CD8-positive, alpha-beta memory T cell (primary cell): ENCODE measurements around the gene SPTBN4. TPM values are rescaled to one million over a fixed set of nuclear protein-coding genes. Genes with fewer than 3 reads are reported as not detected.

Source experiments
- CTCF ChIA-PET: fragments of 350-600 bp; sonication (Branson Sonifier 250); formaldehyde crosslinking; loops from one replicate; lab custom pipeline; 2021; ENCODE audit warnings: antibody characterized with exemption; lab: Charles Lee
- POLR2A ChIA-PET: fragments of 350-600 bp; sonication (Branson Sonifier 250); formaldehyde crosslinking; loops from one replicate; lab custom pipeline; 2021; ENCODE audit warnings: antibody characterized with exemption; lab: Charles Lee
- DNase-seq, 5 donors: peaks; one replicate each; pipeline versions ENCODE4 v3.0.0 to v3.0.0-alpha.2; 2020 to 2022; ENCODE audit warnings: mixed read lengths in 1 of 5
- H3K27ac ChIP-seq: one replicate; pipeline ENCODE4 v1.7.0; 2013; ENCODE audit warnings: low read depth, mild to moderate bottlenecking, low read length, moderate library complexity
- H3K27me3 ChIP-seq: 2 replicates; pipeline ENCODE4 v1.7.0; 2013; ENCODE audit warnings: low read length, mild to moderate bottlenecking; ENCODE audit not compliant: insufficient read depth, poor library complexity, severe bottlenecking
- H3K36me3 ChIP-seq: 2 replicates; pipeline ENCODE4 v1.7.0; 2013; ENCODE audit warnings: mild to moderate bottlenecking, low read length, moderate library complexity; ENCODE audit not compliant: insufficient read depth
- H3K4me1 ChIP-seq: 2 replicates; pipeline ENCODE4 v1.7.0; 2013; ENCODE audit warnings: mild to moderate bottlenecking, low read length, moderate library complexity; ENCODE audit not compliant: insufficient read depth
- H3K4me3 ChIP-seq: 2 replicates; pipeline ENCODE4 v1.7.0; 2013; ENCODE audit warnings: mild to moderate bottlenecking, low read length
- H3K9me3 ChIP-seq: 2 replicates; pipeline ENCODE4 v1.7.0; 2013; ENCODE audit warnings: mild to moderate bottlenecking, low read length
- H3K27ac Mint-ChIP-seq, 8 donors: one replicate each; pipeline ENCODE4 v1.8.0; 2020 to 2021; ENCODE audit warnings: mixed read lengths in 8 of 8, mild to moderate bottlenecking in 6 of 8, inconsistent platforms in 3 of 8, moderate library complexity in 3 of 8
- H3K27me3 Mint-ChIP-seq, 2 donors: one replicate each; pipeline ENCODE4 v1.8.0; 2020 to 2021; ENCODE audit warnings: mixed read lengths in 2 of 2, mild to moderate bottlenecking in 1 of 2, moderate library complexity in 1 of 2
- H3K36me3 Mint-ChIP-seq, 3 donors: one replicate each; pipeline ENCODE4 v1.8.0; 2020 to 2021; ENCODE audit warnings: mixed read lengths in 3 of 3, inconsistent platforms in 1 of 3, mild to moderate bottlenecking in 1 of 3
- H3K4me1 Mint-ChIP-seq, 3 donors: one replicate each; pipeline ENCODE4 v1.8.0; 2020 to 2021; ENCODE audit warnings: mixed read lengths in 3 of 3, inconsistent platforms in 1 of 3, mild to moderate bottlenecking in 1 of 3
- H3K4me3 Mint-ChIP-seq, 7 donors: one replicate each; pipeline ENCODE4 v1.8.0; 2020 to 2021; ENCODE audit warnings: mixed read lengths in 7 of 7, mild to moderate bottlenecking in 6 of 7, moderate library complexity in 4 of 7, inconsistent platforms in 2 of 7
- H3K9me3 Mint-ChIP-seq, 5 donors: one replicate each; pipeline ENCODE4 v1.8.0; 2020 to 2022; ENCODE audit warnings: mixed read lengths in 5 of 5, mild to moderate bottlenecking in 3 of 5, moderate library complexity in 2 of 5, inconsistent platforms in 1 of 5
- polyA plus RNA-seq: library from polyadenylated mRNA; unstranded; fragments of 300-500 nt; fragmentation: Illumina TruSeq; gene quantifications from one replicate; pipeline ENCODE4 v1.2.3, GENCODE V29; 2021
- total RNA-seq, 2 experiments: library from RNA; stranded (reverse); gene quantifications; one replicate each; pipeline ENCODE4 v1.2.3, GENCODE V29; 2021

Gene SPTBN4
- total and polyA plus RNA-seq, 3 experiments from 2014 or later: 0.49 to 1.2 TPM; not detected in 1

DNA sequence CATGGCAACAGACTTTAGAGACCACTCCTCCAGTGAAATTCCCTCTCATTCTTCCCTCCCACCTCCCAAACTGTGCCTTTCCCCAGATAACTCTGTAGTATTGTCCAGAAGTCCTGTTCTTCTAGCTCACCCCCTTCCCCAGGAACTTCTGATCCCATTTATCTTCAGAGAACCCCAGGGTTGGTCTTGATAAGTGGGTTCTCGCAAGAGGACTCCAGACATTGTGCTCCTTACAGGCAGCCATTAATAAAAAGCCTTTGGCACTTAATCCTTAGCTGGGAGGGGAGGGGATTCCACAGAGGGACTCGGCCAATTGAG is 136.2 kb downstream of the SPTBN4 start:
- Histone ChIP-seq H3K4me3 (peak overlapping the region; percentile 37), H3K9me3 (no peaks in the 10 kb centered on the region), H3K27ac (peak overlapping the region; percentile 73), H3K36me3 (no peaks in the 10 kb centered on the region), H3K27me3 (peaks cover 33% of the 10 kb centered on the region), H3K4me1 (peaks cover 74% of the 10 kb centered on the region)
- ChIA-PET POLR2A (interaction anchor here (0.5 to 3.0 kb wide), 5 partner anchors 12 to 661 kb away, joined by 3 to 26 read pairs (median 3); partner anchors contain the start of gene HNRNPUL1), CTCF (interaction anchor here (0.8 to 10.1 kb wide), 11 partner anchors 9 to 298 kb away, joined by 3 to 98 read pairs (median 4); no protein-coding TSS in a partner anchor)
- DNase-seq: no peak
- Mint-ChIP-seq H3K4me1 (peaks cover 55 to 92% (median 67%) of the 10 kb centered on the region in 3 donors), H3K9me3 (no peaks in the 10 kb centered on the region), H3K36me3 (peaks cover 0 to 3% (median 0%) of the 10 kb centered on the region in 3 donors), H3K4me3 (peak overlapping the region; percentile 15 to 95 (median 67)), H3K27ac (peak overlapping the region in 4 of 8 donors; percentile 50 to 95 (median 82)), H3K27me3 (peaks cover 29 to 30% of the 10 kb centered on the region in 2 donors)

DNA sequence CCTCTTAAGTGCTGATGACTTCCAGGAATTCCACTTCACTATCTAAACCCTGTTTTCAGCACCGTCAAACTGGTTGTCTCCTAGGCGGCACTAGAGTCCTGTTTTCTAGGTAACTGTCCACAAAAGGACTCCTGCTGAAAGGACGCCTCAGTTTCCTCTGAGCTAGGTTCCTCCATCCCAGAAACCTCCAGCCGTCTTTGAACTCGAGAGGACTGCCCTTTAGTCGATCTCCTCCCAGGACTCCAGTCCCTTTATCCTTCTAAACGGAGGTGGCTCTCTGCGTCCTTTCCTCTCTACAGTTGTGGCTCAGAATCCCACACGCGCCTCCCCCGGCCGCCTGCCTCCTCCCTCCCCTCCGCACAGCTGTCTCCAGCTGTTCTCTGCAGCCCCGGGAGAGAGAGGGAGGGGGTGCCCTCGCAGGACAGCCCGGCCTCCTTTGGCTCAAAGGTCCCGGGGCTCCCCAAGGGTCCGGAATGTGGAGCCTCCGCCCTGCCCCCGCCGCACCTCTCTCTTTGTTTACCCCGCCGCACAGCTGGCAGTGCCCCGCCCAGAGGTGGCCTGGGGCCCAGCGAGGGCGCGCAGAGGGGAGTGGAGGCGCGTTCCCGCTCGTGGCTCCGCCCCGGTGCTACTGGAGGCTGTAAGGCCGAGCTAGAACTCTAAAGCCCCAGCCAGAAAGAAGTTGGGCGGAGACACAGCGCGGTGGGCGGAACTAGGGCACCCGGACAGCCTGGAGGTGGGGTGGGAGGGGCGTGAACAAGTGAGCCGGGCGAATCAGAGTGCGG is 136.8 kb downstream of the SPTBN4 start:
- Mint-ChIP-seq H3K36me3 (peaks cover 0 to 3% (median 0%) of the 10 kb centered on the region in 3 donors), H3K27me3 (peaks cover 26 to 27% of the 10 kb centered on the region in 2 donors), H3K4me1 (peaks cover 54 to 90% (median 66%) of the 10 kb centered on the region in 3 donors), H3K4me3 (peak overlapping the region; percentile 87 to 95 (median 88)), H3K9me3 (no peaks in the 10 kb centered on the region), H3K27ac (peak overlapping the region; percentile 63 to 99 (median 95))
- Histone ChIP-seq H3K4me3 (peak overlapping the region; percentile 80), H3K36me3 (no peaks in the 10 kb centered on the region), H3K9me3 (no peaks in the 10 kb centered on the region), H3K27ac (peak overlapping the region; percentile 73), H3K4me1 (peaks cover 74% of the 10 kb centered on the region), H3K27me3 (peaks cover 28% of the 10 kb centered on the region)
- peak; percentile 90 to 97 (median 97) for DNase-seq
- ChIA-PET CTCF (interaction anchor here (0.8 to 10.1 kb wide), 16 partner anchors 10 to 298 kb away, joined by 3 to 98 read pairs (median 4); partner anchors contain the start of genes BLVRB, RAB4B and SERTAD1), POLR2A (interaction anchor here (0.6 to 3.0 kb wide), 6 partner anchors 11 to 660 kb away, joined by 3 to 26 read pairs (median 4); partner anchors contain the start of genes HNRNPUL1, SERTAD1 and SERTAD3)

DNA sequence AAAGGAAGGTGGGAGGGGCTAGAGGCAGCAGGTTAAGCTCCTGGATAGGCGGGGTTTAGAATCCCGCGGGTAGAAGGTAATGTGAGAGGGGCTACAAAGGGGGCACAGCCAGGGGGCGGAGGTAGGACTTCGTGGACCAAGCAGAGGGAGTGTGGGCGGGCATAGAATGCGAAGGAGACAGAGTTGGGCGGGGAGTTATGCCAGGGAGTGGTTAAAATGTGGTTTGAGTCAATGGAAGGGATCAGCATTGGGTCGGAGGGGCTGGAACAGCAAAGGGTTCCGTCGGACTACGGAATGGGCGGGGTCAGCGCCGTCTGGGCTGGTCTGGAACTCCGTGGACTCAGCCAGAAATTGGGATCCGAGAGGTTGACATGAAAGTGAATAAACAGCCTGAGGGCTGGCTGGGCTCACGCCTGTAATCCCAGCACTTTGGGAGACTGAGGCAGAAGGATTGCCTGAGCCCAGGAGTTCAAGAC is 137.4 kb downstream of the SPTBN4 start:
- Mint-ChIP-seq H3K27ac (peak overlapping the region; percentile 63 to 99 (median 96)), H3K27me3 (peaks cover 20% of the 10 kb centered on the region in 2 donors), H3K4me3 (peak overlapping the region; percentile 87 to 95 (median 88)), H3K36me3 (peaks cover 0 to 3% (median 0%) of the 10 kb centered on the region in 3 donors), H3K9me3 (no peaks in the 10 kb centered on the region), H3K4me1 (peaks cover 54 to 90% (median 66%) of the 10 kb centered on the region in 3 donors)
- Histone ChIP-seq H3K27ac (no peak overlapping the region), H3K4me3 (peak overlapping the region; percentile 80), H3K9me3 (no peaks in the 10 kb centered on the region), H3K36me3 (no peaks in the 10 kb centered on the region), H3K4me1 (peaks cover 74% of the 10 kb centered on the region), H3K27me3 (peaks cover 22% of the 10 kb centered on the region)
- ChIA-PET POLR2A (interaction anchor here (1.0 to 3.0 kb wide), 4 partner anchors 11 to 178 kb away, joined by 4 to 26 read pairs (median 6); partner anchors contain the start of genes SERTAD1 and SERTAD3), CTCF (interaction anchor here (0.9 to 10.1 kb wide), 9 partner anchors 9 to 239 kb away, joined by 3 to 98 read pairs (median 4); partner anchors contain the start of genes BLVRB, RAB4B and SERTAD1)
- no peak for DNase-seq

- H3K27ac ChIP-seq: peak overlapping the region; percentile 49
Measured at GRCh38 chr19:40604647-40605215, 137.9 kb downstream of the SPTBN4 start.

DNA sequence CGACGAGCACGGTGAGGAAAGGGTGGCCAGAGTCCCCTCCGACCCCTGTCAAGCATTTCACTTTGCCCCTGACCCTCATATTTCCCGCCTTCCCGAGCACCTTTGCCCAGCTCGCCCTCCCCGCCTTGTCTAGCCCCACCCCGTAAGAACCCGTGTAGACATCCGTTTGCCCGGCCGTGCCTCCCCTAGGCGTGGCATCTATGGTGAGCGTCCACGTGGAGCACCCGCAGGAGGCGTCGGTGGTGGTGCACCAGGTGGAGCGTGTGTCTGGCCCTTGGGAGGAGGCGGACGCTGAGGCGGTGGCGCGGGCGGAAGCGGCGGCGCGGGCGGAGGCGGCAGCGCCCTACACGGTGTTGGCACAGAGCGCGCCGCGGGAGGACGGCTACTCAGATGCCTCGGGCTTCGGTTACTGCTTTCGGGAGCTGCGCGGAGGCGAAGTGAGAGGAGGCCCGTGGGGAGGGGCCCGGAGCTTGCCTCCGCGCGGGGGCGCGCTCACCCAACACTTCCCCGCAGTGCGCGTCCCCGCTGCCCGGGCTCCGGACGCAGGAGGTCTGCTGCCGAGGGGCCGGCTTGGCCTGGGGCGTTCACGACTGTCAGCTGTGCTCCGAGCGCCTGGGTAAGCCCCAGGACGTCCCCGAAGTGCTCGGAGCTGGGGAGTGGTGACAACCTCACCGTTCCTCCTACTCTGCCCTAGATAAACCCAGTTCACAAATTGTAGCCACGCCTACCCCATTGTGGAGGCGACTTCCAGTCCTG is 138.6 kb downstream of the SPTBN4 start:
- Histone ChIP-seq H3K36me3 (no peaks in the 10 kb centered on the region), H3K4me3 (peak overlapping the region; percentile 80), H3K9me3 (no peaks in the 10 kb centered on the region), H3K4me1 (peaks cover 73% of the 10 kb centered on the region), H3K27ac (peak overlapping the region; percentile 76), H3K27me3 (peaks cover 12% of the 10 kb centered on the region)
- Mint-ChIP-seq H3K4me1 (peaks cover 54 to 91% (median 67%) of the 10 kb centered on the region in 3 donors), H3K27me3 (peaks cover 11 to 13% of the 10 kb centered on the region in 2 donors), H3K4me3 (peak overlapping the region; percentile 74 to 95 (median 91)), H3K9me3 (no peaks in the 10 kb centered on the region), H3K36me3 (peaks cover 0 to 3% (median 0%) of the 10 kb centered on the region in 3 donors), H3K27ac (peak overlapping the region; percentile 87 to 99 (median 96))
- DNase-seq: peak; percentile 75 to 89 (median 85)
- ChIA-PET POLR2A (interaction anchor here (0.6 to 3.0 kb wide), 8 partner anchors 9 to 1149 kb away, joined by 3 to 26 read pairs (median 6); partner anchors contain the start of genes C19orf47, EGLN2 and PLD3), CTCF (interaction anchor here (0.8 to 10.1 kb wide), 9 partner anchors 12 to 184 kb away, joined by 3 to 98 read pairs (median 3); partner anchors contain the start of gene BLVRB)

More at GRCh38 chr19:40604647-40605215, 137.9 kb downstream of the SPTBN4 start:
- ChIA-PET POLR2A (interaction anchor here (0.6 to 3.0 kb wide), 6 partner anchors 10 to 256 kb away, joined by 5 to 26 read pairs (median 6); partner anchors contain the start of genes C19orf47, EGLN2 and PLD3), CTCF (interaction anchor here (0.8 to 10.1 kb wide), 9 partner anchors 9 to 240 kb away, joined by 3 to 98 read pairs (median 3); partner anchors contain the start of gene BLVRB)
- H3K4me3 Mint-ChIP-seq: peak overlapping the region; percentile 74 to 95 (median 88)
- Histone ChIP-seq H3K27me3 (peaks cover 18% of the 10 kb centered on the region), H3K4me3 (peak overlapping the region; percentile 80), H3K36me3 (no peaks in the 10 kb centered on the region), H3K9me3 (no peaks in the 10 kb centered on the region), H3K4me1 (peaks cover 73% of the 10 kb centered on the region)
- DNase-seq: peak in 2 of 5 donors; percentile 18 to 51
- peak overlapping the region; percentile 86 to 99 (median 96) for H3K27ac Mint-ChIP-seq
- H3K9me3 Mint-ChIP-seq: no peaks in the 10 kb centered on the region
- peaks cover 15% of the 10 kb centered on the region in 2 donors for H3K27me3 Mint-ChIP-seq
- H3K36me3 Mint-ChIP-seq: peaks cover 0 to 3% (median 0%) of the 10 kb centered on the region in 3 donors
- H3K4me1 Mint-ChIP-seq: peaks cover 52 to 90% (median 64%) of the 10 kb centered on the region in 3 donors

GRCh38 chr19:40607311-40608239 is 140.8 kb downstream of the SPTBN4 start:
- Mint-ChIP-seq H3K9me3 (no peaks in the 10 kb centered on the region), H3K4me1 (peaks cover 59 to 96% (median 69%) of the 10 kb centered on the region in 3 donors), H3K27me3 (peaks cover 0 to 5% of the 10 kb centered on the region in 2 donors), H3K36me3 (peaks cover 0 to 3% (median 0%) of the 10 kb centered on the region in 3 donors), H3K4me3 (peak overlapping the region in 6 of 7 donors; percentile 28 to 95 (median 49)), H3K27ac (peak overlapping the region in 7 of 8 donors; percentile 22 to 91 (median 87))
- DNase-seq: peak in 1 of 5 donors; percentile 44
- ChIA-PET POLR2A (no interaction called here), CTCF (interaction anchor here (0.6 to 10.1 kb wide), 3 partner anchors 27 to 187 kb away, joined by 3 to 98 read pairs (median 7); no protein-coding TSS in a partner anchor)
- H3K36me3 ChIP-seq: no peaks in the 10 kb centered on the region
- no peak overlapping the region for H3K4me3 ChIP-seq
- no peaks in the 10 kb centered on the region for H3K9me3 ChIP-seq
- no peaks in the 10 kb centered on the region for H3K27me3 ChIP-seq
- no peak overlapping the region for H3K27ac ChIP-seq
- peaks cover 68% of the 10 kb centered on the region for H3K4me1 ChIP-seq
